ENCODE results near the gene PIF1.
A peak's percentile ranks its signal among the peaks of the same experiment; 100 is the strongest.

PIF1 gene

GRCh38 chr15:64779024-64779423, 46.4 kb downstream of the PIF1 start:
- TF ChIP-seq POLR2AphosphoS5 (IDR thresholded peaks at IDR 0.05; ENCODE audit: low read depth) (no peak), CTCF (IDR thresholded peaks at IDR 0.05; ENCODE audit: insufficient read depth, low read length) (no peak), SPI1 (IDR thresholded peaks at IDR 0.05; ENCODE audit: borderline replicate concordance, low read depth) (no peak), GABPA (IDR thresholded peaks at IDR 0.05; ENCODE audit: low read depth) (no peak), REST (IDR thresholded peaks at IDR 0.05; ENCODE audit: insufficient replicate concordance, low read depth) (no peak)
- peaks cover 23% of the 10 kb centered on the region for H3K27me3 ChIP-seq (ENCODE audit: insufficient read depth, poor library complexity, severe bottlenecking)
- no peak for DNase-seq (ENCODE audit: low read depth in 1 of 2, low spot score in 1 of 2)
- H3K27ac ChIP-seq (replicated peaks), result no peak overlapping the region
- H3K4me3 ChIP-seq (replicated peaks; ENCODE audit: insufficient read depth, low read length), result no peak overlapping the region

GRCh38 chr15:64776402-64776786, 49.1 kb downstream of the PIF1 start:
- DNase-seq (ENCODE audit: low read depth in 1 of 2, low spot score in 1 of 2), result no peak
- Histone ChIP-seq H3K4me3 (replicated peaks; ENCODE audit: insufficient read depth, low read length) (no peak overlapping the region), H3K27ac (replicated peaks) (no peak overlapping the region), H3K27me3 (ENCODE audit: insufficient read depth, poor library complexity, severe bottlenecking) (peaks cover 42% of the 10 kb centered on the region)
- TF ChIP-seq CTCF (IDR thresholded peaks at IDR 0.05; ENCODE audit: insufficient read depth, low read length), result no peak
- no peak for TF ChIP-seq REST (IDR thresholded peaks at IDR 0.05; ENCODE audit: insufficient replicate concordance, low read depth)
- TF ChIP-seq SPI1 (IDR thresholded peaks at IDR 0.05; ENCODE audit: borderline replicate concordance, low read depth), result no peak
- no peak for TF ChIP-seq POLR2AphosphoS5 (IDR thresholded peaks at IDR 0.05; ENCODE audit: low read depth)
- TF ChIP-seq GABPA (IDR thresholded peaks at IDR 0.05; ENCODE audit: low read depth), result no peak

- no peak for DNase-seq (ENCODE audit: low read depth in 1 of 2, low spot score in 1 of 2)
- TF ChIP-seq SPI1 (IDR thresholded peaks at IDR 0.05; ENCODE audit: borderline replicate concordance, low read depth) (0 out of 2 replicates have a peak, but pooled peaks have one; percentile 9), CTCF (IDR thresholded peaks at IDR 0.05; ENCODE audit: insufficient read depth, low read length) (no peak)
- Histone ChIP-seq H3K27me3 (ENCODE audit: insufficient read depth, poor library complexity, severe bottlenecking) (peaks cover 42% of the 10 kb centered on the region), H3K4me3 (replicated peaks; ENCODE audit: insufficient read depth, low read length) (peak within 1 kb of the TSS; percentile 26), H3K27ac (replicated peaks) (no peak within 1 kb of the TSS)
Measured at GRCh38 chr15:64775551-64776401, 49.7 kb downstream of the PIF1 start, which contains the start of gene RBPMS2. RBPMS2 (minus strand) TSS chr15:64775589; CDS start chr15:64775319, 270 bp downstream.

Data from HL-60 (cell line).